H1 (cell line): Measurements from ENCODE around the gene SPTBN4. TPM values are rescaled to one million over a fixed set of nuclear protein-coding genes. Genes with fewer than 3 reads are reported as not detected.
A peak's percentile ranks its signal among the peaks of the same experiment; 100 is the strongest.

Source experiments
- BRCA1 ChIP-seq: IDR thresholded peaks from 2 replicates; pipeline ENCODE4 v1.6.1; 2012; ENCODE audit warnings: low read depth, low read length, improper control_type of control experiment
- CBX5 ChIP-seq: fragments of 300-800, 300-1000 bp; sonication (generic); IDR thresholded peaks from 2 replicates; pipeline ENCODE4 v1.7.1; 2016; ENCODE audit warnings: antibody characterized with exemption, low read length, low read depth
- CEBPB ChIP-seq: IDR thresholded peaks from 2 replicates; pipeline ENCODE4 v1.6.1; 2012; ENCODE audit warnings: low read depth, low read length
- NRF1 ChIP-seq: IDR thresholded peaks from 2 replicates; pipeline ENCODE4 v1.6.1; 2011; ENCODE audit warnings: mild to moderate bottlenecking, low read depth, low read length, improper control_type of control experiment
- RXRA ChIP-seq: IDR thresholded peaks from 2 replicates; pipeline ENCODE4 v1.6.1; 2011; ENCODE audit warnings: low read depth, mild to moderate bottlenecking, low read length, moderate library complexity; ENCODE audit not compliant: insufficient read depth
- SIN3A ChIP-seq, 2 experiments: IDR thresholded peaks in 1 of 2; conservative IDR thresholded peaks in 1 of 2; 2 replicates each; pipeline ENCODE4 v1.6.1; 2011 to 2012; ENCODE audit warnings: low read length in 2 of 2, improper control_type of control experiment in 1 of 2, low read depth in 1 of 2, mild to moderate bottlenecking in 1 of 2
- SUZ12 ChIP-seq: fragments of 200-600 bp; sonication (generic); IDR thresholded peaks from 2 replicates; pipeline ENCODE4 v1.6.1; 2012; ENCODE audit warnings: mild to moderate bottlenecking, inconsistent platforms, low read length, moderate library complexity, mixed read lengths
- polyA plus RNA-seq, 7 experiments: library from polyadenylated mRNA; depleted of rRNA in 3 of 7; stranded (reverse) in 5 of 7; unstranded in 2 of 7; fragments of >200 nt in 5 of 7; fragments of 200-250 nt in 2 of 7; gene quantifications; 1 replicate in 5 of 7; 2 replicates in 1 of 7; 4 replicates in 1 of 7; pipeline versions ENCODE4 v1.2.1 to v1.2.3, GENCODE V29; 2011 to 2013; ENCODE audit warnings: missing spikeins in 2 of 7, mixed read lengths in 2 of 7
- total RNA-seq: library from RNA; stranded (reverse); fragmentation: NEBNext Ultra II Directional; extraction: Animal tissue kit (Norgen Biotek cat#: 25700); gene quantifications from 2 replicates; pipeline ENCODE4 v1.2.1, GENCODE V29; 2021
- TF ChIP-seq, protein P1 (sequence below): IDR thresholded peaks from 2 replicates; pipeline ENCODE4 v1.6.1; 2012; ENCODE audit warnings: low read length, inconsistent platforms

Gene SPTBN4
- total and polyA plus RNA-seq, 2 of the 8 experiments (the other 6 are each of a cell fraction or from before 2014, with no cell fraction given), result 1.9 to 3.0 TPM

DNA sequence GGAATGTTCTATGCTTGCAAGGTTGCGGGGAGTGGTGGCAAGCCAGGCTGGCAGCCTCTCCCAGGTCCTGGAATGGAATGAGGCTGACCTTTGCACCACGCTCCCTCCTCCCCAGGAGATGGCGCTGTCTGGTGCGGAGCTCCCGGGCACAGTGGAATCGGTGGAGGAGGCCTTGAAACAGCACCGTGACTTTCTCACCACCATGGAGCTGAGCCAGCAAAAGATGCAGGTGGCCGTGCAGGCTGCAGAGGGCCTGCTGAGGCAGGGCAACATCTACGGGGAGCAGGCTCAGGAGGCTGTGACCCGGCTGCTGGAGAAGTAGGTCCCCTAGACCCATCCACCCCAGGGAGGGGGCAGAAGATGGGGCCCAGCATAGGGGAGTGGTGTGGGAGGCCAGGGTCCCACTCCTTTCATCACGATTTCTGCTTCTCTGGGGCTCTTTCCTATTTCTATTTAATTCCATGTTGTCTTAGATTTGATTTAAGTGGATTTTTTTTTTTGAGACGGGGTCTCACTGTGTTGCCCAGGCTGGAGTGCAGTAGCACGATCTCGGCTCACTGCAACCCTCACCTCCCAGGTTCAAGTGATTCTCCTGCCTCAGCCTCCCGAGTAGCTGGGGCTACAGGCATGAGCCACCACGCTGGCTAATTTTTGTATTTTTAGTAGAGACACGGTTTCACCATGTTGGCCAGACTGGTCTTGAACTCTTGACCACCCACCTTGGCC, 56.7 kb downstream of the SPTBN4 start (continued):
- TF ChIP-seq SIN3A (conservative IDR thresholded peaks at IDR 0.05 in 1 of 2, IDR thresholded peaks at IDR 0.05 in 1 of 2; ENCODE audit: low read depth in 1 of 2, low read length in 2 of 2) (no peak), RXRA (no peak), CBX5 (no peak), SUZ12 (peak; percentile 43; the same call in 1 of the 2 replicates), CEBPB (no peak), NRF1 (no peak), BRCA1 (no peak; the same call in 1 of the 2 replicates)
- TF ChIP-seq, protein P1, sequence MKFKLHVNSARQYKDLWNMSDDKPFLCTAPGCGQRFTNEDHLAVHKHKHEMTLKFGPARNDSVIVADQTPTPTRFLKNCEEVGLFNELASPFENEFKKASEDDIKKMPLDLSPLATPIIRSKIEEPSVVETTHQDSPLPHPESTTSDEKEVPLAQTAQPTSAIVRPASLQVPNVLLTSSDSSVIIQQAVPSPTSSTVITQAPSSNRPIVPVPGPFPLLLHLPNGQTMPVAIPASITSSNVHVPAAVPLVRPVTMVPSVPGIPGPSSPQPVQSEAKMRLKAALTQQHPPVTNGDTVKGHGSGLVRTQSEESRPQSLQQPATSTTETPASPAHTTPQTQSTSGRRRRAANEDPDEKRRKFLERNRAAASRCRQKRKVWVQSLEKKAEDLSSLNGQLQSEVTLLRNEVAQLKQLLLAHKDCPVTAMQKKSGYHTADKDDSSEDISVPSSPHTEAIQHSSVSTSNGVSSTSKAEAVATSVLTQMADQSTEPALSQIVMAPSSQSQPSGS, result no peak
